Astrocyte (in vitro differentiated cells and primary cell): ENCODE data around the gene TNNT3. TPM values are rescaled to one million over a fixed set of nuclear protein-coding genes. Genes with fewer than 3 reads are reported as not detected.

Experiments used
- DNase-seq: peaks from one replicate; pipeline ENCODE4 v3.0.0-alpha.2; 2010; ENCODE audit warnings: low read depth
- FAIRE-seq: peaks from 2 replicates; lab custom pipeline; 2011; peaks lifted over from hg19 to GRCh38; lab: Jason Lieb, UNC
- H2AFZ ChIP-seq: 2 replicates; pipeline ENCODE4 v1.6.0; 2012; ENCODE audit warnings: low read depth, low read length, inconsistent platforms
- H3K27ac ChIP-seq: 2 replicates; pipeline ENCODE4 v1.5.1; 2011; ENCODE audit warnings: low read depth, low read length, inconsistent platforms
- H3K27me3 ChIP-seq: 2 replicates; pipeline ENCODE4 v1.6.0; 2011; ENCODE audit warnings: low read length, inconsistent platforms; ENCODE audit not compliant: insufficient read depth
- H3K36me3 ChIP-seq: 2 replicates; pipeline ENCODE4 v1.5.1; 2011; ENCODE audit warnings: low read length, inconsistent platforms; ENCODE audit not compliant: insufficient read depth
- H3K4me1 ChIP-seq: 2 replicates; pipeline ENCODE4 v1.5.1; 2011; ENCODE audit warnings: low read length, inconsistent platforms; ENCODE audit not compliant: insufficient read depth
- H3K4me2 ChIP-seq: 2 replicates; pipeline ENCODE4 v1.6.0; 2012; ENCODE audit warnings: low read length, inconsistent platforms
- H3K4me3 ChIP-seq: 2 replicates; pipeline ENCODE4 v1.5.1; 2011; ENCODE audit warnings: low read depth, mild to moderate bottlenecking, low read length, inconsistent platforms; ENCODE audit not compliant: insufficient read depth
- H3K79me2 ChIP-seq: 2 replicates; pipeline ENCODE4 v1.6.0; 2012; ENCODE audit warnings: mild to moderate bottlenecking, low read length, inconsistent platforms; ENCODE audit not compliant: insufficient read depth
- H3K9ac ChIP-seq: 2 replicates; pipeline ENCODE4 v1.6.0; 2012; ENCODE audit warnings: mild to moderate bottlenecking, low read length, inconsistent platforms
- H3K9me3 ChIP-seq: 2 replicates; pipeline ENCODE4 v1.5.1; 2012; ENCODE audit warnings: low read depth, mild to moderate bottlenecking, low read length, inconsistent platforms; ENCODE audit not compliant: insufficient read depth
- H4K20me1 ChIP-seq: 2 replicates; pipeline ENCODE4 v1.6.0; 2012; ENCODE audit warnings: low read length, inconsistent platforms; ENCODE audit not compliant: insufficient read depth
- H3K27ac Mint-ChIP-seq: one replicate; pipeline ENCODE4 v1.8.0; 2021; ENCODE audit warnings: mild to moderate bottlenecking, mixed read lengths; ENCODE audit not compliant: unreplicated experiment
- H3K27me3 Mint-ChIP-seq: one replicate; pipeline ENCODE4 v1.8.0; 2021; ENCODE audit warnings: low read depth, mixed read lengths; ENCODE audit not compliant: unreplicated experiment
- H3K36me3 Mint-ChIP-seq: one replicate; pipeline ENCODE4 v1.8.0; 2021; ENCODE audit warnings: low read depth, mixed read lengths; ENCODE audit not compliant: unreplicated experiment
- H3K4me1 Mint-ChIP-seq: one replicate; pipeline ENCODE4 v1.8.0; 2021; ENCODE audit warnings: low read depth, mixed read lengths; ENCODE audit not compliant: unreplicated experiment
- H3K4me3 Mint-ChIP-seq: one replicate; pipeline ENCODE4 v1.8.0; 2021; ENCODE audit warnings: mild to moderate bottlenecking, moderate library complexity, mixed read lengths; ENCODE audit not compliant: unreplicated experiment
- H3K9me3 Mint-ChIP-seq: one replicate; pipeline ENCODE4 v1.8.0; 2021; ENCODE audit warnings: mild to moderate bottlenecking, mixed read lengths; ENCODE audit not compliant: unreplicated experiment
- CTCF ChIP-seq: IDR thresholded peaks from 2 replicates; pipeline ENCODE4 v1.5.1; 2011; ENCODE audit warnings: low read depth, mild to moderate bottlenecking, inconsistent platforms, low read length, moderate library complexity; ENCODE audit not compliant: insufficient read depth
- EZH2 ChIP-seq: IDR thresholded peaks from 2 replicates; pipeline ENCODE4 v1.6.1; 2012; ENCODE audit warnings: mild to moderate bottlenecking, low read length, inconsistent platforms; ENCODE audit not compliant: insufficient read depth
- total RNA-seq: library from RNA; stranded (reverse); gene quantifications from 2 replicates; pipeline ENCODE4 v1.2.1, GENCODE V29; 2021

TNNT3 gene
- total RNA-seq, 1 donor from 2014 or later = not detected

- Mint-ChIP-seq H3K4me3 (no peak overlapping the region), H3K4me1 (no peaks in the 10 kb centered on the region), H3K36me3 (no peaks in the 10 kb centered on the region), H3K9me3 (no peaks in the 10 kb centered on the region), H3K27ac (no peak overlapping the region), H3K27me3 (peaks cover 19% of the 10 kb centered on the region)
- H3K79me2 ChIP-seq = no peaks in the 10 kb centered on the region
- no peak overlapping the region for H3K4me3 ChIP-seq
- DNase-seq (no peak), FAIRE-seq (no peak)
- TF ChIP-seq CTCF (no peak), EZH2 (no peak)
- no peaks in the 10 kb centered on the region for H4K20me1 ChIP-seq
- H3K4me2 ChIP-seq = no peak overlapping the region
- no peaks in the 10 kb centered on the region for H3K27me3 ChIP-seq
- no peak overlapping the region for H3K9ac ChIP-seq
- no peak overlapping the region for H3K27ac ChIP-seq
- no peaks in the 10 kb centered on the region for H3K4me1 ChIP-seq
- no peak overlapping the region for H2AFZ ChIP-seq
- H3K36me3 ChIP-seq = no peaks in the 10 kb centered on the region
- H3K9me3 ChIP-seq = no peaks in the 10 kb centered on the region
Measured at GRCh38 chr11:1931341-1932104, 12.0 kb downstream of the TNNT3 start.

GRCh38 chr11:1932105-1932480, 12.6 kb downstream of the TNNT3 start:
- Mint-ChIP-seq H3K27me3 (peaks cover 17% of the 10 kb centered on the region), H3K9me3 (no peaks in the 10 kb centered on the region), H3K4me1 (no peaks in the 10 kb centered on the region), H3K27ac (no peak overlapping the region), H3K4me3 (no peak overlapping the region), H3K36me3 (no peaks in the 10 kb centered on the region)
- H3K36me3 ChIP-seq = no peaks in the 10 kb centered on the region
- H3K9me3 ChIP-seq = no peaks in the 10 kb centered on the region
- TF ChIP-seq CTCF (no peak), EZH2 (no peak)
- H3K27me3 ChIP-seq = no peaks in the 10 kb centered on the region
- no peaks in the 10 kb centered on the region for H3K79me2 ChIP-seq
- H3K4me2 ChIP-seq = no peak overlapping the region
- no peaks in the 10 kb centered on the region for H3K4me1 ChIP-seq
- H2AFZ ChIP-seq = no peak overlapping the region
- no peaks in the 10 kb centered on the region for H4K20me1 ChIP-seq
- no peak overlapping the region for H3K9ac ChIP-seq
- FAIRE-seq (no peak), DNase-seq (no peak)
- no peak overlapping the region for H3K4me3 ChIP-seq
- no peak overlapping the region for H3K27ac ChIP-seq

- no peak overlapping the region for H3K9ac ChIP-seq
- FAIRE-seq (no peak), DNase-seq (no peak)
- Mint-ChIP-seq H3K27ac (no peak overlapping the region), H3K9me3 (no peaks in the 10 kb centered on the region), H3K4me1 (no peaks in the 10 kb centered on the region), H3K4me3 (no peak overlapping the region), H3K36me3 (no peaks in the 10 kb centered on the region), H3K27me3 (peaks cover 17% of the 10 kb centered on the region)
- no peaks in the 10 kb centered on the region for H3K79me2 ChIP-seq
- no peak overlapping the region for H3K4me3 ChIP-seq
- no peak overlapping the region for H3K4me2 ChIP-seq
- H4K20me1 ChIP-seq = no peaks in the 10 kb centered on the region
- H3K4me1 ChIP-seq = no peaks in the 10 kb centered on the region
- H3K27me3 ChIP-seq = no peaks in the 10 kb centered on the region
- no peaks in the 10 kb centered on the region for H3K36me3 ChIP-seq
- no peak overlapping the region for H2AFZ ChIP-seq
- H3K27ac ChIP-seq = no peak overlapping the region
- H3K9me3 ChIP-seq = no peaks in the 10 kb centered on the region
- no peak for TF ChIP-seq EZH2
- no peak for TF ChIP-seq CTCF
Measured at GRCh38 chr11:1932681-1933080, 13.2 kb downstream of the TNNT3 start.
